IPS DF 4.7 (cell line): Measurements from ENCODE around the gene COMMD2.

Source experiments
- DNase-seq: peaks from one replicate; pipeline ENCODE4 v3.0.0-alpha.2; 2013; ENCODE audit warnings: low spot score; ENCODE audit errors: extremely low read depth

The COMMD2 gene

DNA sequence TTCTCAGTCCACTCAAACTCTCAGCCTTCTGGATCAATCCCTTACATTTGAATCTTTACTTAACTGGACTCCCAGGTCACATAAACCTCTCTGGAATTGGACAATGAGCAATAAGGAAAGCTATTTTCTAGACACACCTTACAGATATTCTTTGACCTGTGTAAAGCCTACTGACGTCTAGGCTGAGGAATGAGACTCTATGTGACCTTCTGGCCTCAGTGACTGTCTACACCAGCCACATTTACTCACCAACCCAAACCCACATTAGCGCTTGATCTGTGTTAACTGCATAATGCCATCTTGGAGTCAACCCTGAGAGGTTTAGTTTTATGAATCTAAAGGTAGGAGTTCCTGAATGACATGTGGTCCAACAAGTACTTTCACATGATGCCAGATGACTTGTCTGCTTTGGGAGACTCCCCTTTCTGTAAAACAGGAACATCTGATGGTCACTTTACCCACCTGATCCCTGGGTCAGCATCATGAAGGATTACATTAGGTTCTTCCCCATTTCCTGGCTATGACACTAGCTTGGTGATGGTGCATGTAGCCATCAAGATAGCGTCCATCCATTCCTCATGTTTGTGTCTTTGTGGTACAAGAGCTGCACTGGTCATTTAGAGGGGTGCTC is 11.4 kb upstream of the COMMD2 start:
- DNase-seq: no peak

DNA sequence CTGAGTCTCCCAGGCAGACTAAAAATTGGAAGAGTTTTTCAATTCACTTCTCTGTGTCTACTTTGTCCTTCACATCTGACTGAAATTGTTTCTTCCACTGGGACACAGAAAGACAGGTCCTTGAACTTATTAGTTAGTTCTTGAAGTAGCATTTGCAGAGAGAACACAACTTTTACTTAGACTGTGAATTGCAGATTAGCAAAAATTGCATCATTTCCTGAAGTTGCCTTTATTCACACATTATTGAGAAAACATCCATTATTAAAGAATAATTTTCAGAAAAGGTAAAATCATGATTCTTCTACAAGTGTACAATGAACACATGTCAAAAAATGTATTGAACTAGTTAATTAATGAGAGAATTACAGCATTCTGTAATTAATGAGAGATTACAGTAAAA is 1.4 kb upstream of the COMMD2 start:
- DNase-seq: no peak

DNA sequence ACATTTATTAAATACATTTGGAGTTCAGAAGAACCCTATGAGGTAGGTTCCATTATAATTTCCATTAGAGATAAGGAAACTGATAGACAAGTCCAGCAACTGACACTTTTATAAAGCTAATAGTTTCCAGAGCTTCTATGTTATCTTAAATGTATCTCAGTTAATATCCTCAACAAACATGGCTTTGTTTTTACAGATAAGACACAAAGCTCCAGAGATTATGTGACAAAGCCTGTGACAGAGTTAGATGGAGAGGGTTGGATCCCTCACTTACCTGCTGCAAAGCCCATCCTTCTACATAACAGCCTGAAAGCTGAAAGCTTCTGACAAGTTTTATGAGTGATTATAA is 473 bp upstream of the COMMD2 start:
- DNase-seq: no peak

DNA sequence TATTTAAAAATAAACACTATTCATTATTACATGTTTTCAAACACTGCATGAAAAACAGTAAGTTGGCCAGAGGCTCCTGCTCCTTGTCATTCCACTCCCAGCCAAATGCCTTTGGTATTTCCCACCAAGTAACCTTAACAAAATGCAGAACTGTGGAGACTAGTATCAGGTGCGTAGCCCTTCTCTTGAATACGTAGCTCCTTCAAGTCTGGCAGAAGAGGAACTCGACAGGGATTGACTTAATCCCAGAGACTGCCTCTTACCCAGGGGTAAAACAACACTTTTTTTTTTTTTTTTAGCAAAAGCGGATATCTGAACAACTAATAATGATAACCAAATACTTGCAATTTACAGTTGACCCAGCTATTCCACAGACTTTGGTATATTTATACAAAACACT is 738 bp downstream of the COMMD2 start:
- no peak for DNase-seq

- no peak for DNase-seq
These were observed 7.7 kb downstream of the COMMD2 start for GRCh38 chr3:149744606-149745005.

GRCh38 chr3:149744151-149744550 is 8.1 kb downstream of the COMMD2 start:
- no peak for DNase-seq

- DNase-seq: no peak
These were observed 12.9 kb downstream of the COMMD2 start for GRCh38 chr3:149739396-149739795.

- DNase-seq: no peak
These were observed 13.4 kb downstream of the COMMD2 start for GRCh38 chr3:149738876-149739275.

DNA sequence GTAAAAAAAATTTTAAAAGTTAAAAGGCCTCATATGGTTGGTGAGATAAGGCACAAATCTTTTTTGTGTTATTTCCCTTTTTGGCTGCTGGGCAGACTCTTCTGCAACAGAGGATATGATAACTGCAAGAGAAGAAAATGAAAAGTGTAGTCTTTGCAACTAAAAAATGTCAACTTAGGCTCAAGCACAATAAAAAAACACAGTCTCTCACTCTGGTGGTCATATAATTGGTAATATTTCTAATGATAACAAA is 15.4 kb downstream of the COMMD2 start:
- no peak for DNase-seq

- DNase-seq: no peak
These were observed 15.9 kb downstream of the COMMD2 start for GRCh38 chr3:149736175-149736952.

DNA sequence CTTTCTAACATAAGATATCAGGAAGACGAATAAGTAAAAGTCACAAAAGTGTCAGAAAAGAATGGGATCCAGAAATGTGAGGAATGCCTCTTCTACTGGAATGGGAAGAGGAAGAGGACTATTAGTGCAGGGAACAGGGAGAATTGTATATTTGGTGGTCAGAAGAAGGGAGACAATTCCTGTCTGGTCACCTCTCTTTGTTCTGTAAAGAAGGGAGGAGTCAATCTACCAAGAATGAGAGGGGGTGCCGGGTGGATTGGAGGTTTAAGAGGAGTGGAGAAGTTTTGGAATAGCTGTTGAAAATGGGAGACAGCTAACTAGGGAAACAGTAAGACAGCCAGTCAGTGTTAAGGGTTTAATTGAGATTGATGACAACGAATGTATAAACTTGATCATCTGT is 20.1 kb downstream of the COMMD2 start:
- DNase-seq: no peak

DNA sequence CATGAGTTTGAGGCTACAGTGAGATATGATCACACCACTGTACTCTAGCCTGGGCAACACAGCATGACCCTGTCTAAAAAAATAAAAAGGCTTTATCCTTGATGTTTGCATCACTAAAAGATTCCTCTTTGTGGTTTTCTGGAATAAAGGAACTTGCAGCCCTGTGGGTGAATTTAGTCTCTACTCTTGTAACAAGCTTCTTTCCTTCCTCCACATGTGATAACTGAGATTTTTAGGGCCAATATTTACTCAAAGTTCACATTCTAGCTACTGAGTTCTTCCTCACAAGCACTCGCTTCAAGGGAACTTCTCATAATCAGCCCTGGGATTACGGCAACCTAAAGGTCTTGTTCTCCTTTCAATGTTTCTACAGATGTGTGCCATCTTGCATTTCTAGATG is 24.6 kb downstream of the COMMD2 start:
- no peak for DNase-seq

DNA sequence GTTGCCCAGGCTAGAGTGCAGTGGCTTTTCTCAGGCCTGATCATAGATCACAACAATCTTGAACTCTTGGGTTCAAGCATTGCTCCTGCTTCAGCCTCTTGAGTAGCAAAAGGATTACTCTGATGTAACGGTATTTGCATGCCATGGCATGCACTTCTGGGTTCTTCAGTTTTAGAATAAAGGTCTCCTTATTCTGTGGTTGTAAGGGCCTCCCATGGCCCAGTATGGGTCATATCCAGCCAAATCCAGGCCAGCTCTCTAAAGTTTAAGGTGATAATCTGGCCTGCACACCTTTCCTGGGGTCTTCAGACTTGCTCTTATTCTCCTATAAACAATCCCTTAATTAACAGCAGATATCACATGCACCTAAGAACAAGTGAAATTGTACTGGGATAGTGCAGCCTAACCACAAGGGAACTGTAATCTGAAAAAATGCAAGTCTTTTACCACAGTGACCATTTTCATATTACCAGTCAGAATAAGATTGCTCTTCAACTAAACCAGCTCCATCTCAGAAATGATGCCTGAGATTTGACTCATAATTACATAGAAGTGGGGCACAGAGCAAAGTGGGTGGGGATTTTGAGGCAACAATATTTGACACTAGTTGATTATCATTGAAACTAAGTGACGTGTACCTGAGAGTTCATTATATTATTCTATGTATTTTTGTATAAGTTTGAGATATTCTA is 25.4 kb downstream of the COMMD2 start:
- no peak for DNase-seq

DNA sequence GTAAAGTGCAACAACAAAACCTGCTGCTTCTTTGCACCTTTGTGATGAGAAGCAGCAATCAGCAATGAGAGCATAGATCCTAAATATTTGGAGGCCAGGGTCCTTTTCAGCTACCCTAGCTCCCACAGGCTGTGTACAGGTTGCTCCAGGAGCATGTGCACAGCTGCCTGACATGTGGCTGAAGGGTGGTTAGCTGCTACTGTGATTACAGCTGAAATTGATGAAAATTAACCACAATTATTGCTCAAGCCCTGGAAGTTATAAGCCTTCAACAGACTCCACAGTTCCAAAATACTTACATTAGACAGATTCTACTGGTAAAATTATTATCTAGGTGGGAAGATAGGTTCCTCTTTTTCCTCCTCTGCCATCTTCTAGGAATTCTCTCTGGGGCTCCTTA is 28.5 kb downstream of the COMMD2 start:
- no peak for DNase-seq

DNA sequence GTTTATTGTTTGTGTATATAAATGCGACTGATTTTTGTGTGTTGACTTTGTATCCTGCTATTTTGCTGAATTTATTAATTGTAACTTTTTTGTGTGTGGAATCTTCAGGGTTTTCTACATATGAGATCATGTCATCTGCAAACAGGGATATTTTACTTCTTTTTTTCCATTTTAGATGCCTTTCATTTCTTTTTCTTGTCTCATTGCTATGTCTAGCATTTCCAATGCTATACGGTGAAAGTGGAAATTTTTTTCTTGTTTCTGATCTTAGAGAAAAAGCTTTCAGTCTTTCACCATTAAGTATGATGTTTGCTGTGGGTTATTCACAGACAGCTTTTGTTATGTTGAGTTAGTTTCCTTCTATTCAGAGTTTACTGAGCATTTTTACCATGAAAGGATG is 31.4 kb downstream of the COMMD2 start:
- DNase-seq: no peak

GRCh38 chr3:149717391-149718056 is 34.8 kb downstream of the COMMD2 start:
- DNase-seq: peak; percentile 33

- DNase-seq: no peak
These were observed 35.3 kb downstream of the COMMD2 start for GRCh38 chr3:149716984-149717383.

- no peak for DNase-seq
These were observed 37.0 kb downstream of the COMMD2 start for GRCh38 chr3:149715247-149715646.

DNA sequence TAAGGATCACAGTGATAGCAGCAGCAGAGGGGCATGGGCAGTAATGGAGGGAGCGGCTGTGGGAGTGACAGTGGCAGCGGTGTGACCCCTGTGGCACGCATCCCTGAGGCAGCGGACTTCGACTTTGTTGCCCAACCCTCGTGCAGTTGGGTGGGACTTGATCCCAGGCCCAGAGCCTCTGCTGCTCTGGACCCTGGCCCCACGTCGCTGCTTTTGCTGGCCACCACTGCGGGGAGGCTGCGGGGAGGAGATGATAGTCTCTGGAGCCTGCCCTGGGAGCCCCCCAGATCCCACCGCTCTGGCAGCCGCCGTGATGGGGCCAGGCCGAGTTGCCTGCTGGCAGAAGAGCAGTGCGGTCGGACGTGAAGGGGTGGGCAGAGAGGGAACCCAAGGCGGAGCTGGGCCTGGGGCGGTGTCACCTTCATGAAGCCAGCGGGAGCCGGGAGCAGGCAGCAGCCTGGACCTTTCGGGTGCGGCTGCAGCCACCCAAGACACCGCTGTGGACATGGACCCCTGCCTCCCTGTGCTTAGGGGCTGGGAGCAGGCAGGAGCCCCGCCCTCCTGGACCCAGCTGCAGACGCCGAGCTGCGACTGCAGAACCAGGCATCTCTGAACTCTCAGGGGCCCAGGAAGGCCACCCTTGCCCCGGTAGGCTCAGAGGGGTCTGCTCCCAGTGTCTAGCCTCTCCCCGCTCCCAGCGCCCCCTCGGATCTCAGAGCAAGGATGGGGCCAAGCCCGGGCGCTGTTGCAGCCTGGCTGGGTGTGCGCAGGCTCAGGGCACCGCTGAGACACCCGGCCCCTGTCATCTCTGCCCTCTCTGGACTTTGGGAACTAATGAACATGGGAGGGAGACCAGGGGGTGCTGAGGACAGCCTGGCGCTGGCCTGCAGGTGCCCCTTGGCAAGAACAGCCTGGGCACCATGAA is 38.3 kb downstream of the COMMD2 start:
- DNase-seq: no peak

DNA sequence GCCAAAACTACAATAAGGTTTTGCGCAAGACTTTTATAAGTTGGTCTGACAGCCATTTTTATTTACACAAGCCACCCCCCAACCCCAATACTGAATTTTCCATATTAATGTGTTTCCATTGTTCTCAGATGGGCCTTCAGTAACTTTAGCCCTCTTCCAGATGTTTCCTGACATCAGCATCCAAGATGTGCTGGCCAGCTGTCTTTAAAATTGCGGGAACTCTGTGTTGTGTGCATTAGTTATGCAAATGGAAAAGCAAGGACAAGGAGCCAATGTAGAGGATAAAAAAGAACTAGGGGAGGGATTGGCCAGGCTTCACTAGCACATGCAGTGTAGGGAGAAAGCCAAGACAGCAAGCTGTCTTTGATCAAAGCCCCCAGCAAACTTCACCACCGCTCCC is 45.4 kb downstream of the COMMD2 start:
- no peak for DNase-seq

DNA sequence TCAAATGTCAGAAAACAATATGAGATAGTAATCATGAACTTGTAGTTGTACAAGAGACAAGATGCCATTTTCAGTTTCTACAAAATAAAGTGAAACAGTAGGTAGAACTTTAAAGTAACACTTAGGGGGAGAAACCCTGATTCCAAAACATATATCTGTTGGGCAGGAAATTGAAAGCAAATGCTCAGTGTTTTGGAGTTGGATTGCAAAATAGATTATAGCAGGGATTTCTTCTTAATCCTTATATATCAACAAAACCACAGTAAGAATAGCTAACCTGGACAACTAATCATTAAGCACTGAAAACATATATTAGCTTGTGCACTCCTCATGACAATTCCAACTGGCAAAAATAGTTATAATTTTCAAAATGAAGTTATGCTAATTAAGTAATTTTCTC is 46.9 kb downstream of the COMMD2 start:
- DNase-seq: no peak
